GM12891 (cell line): Measurements from ENCODE around the gene ICAM4.

ENCODE experiments used
- POLR2A ChIP-seq: IDR thresholded peaks from 2 replicates; pipeline ENCODE4 v1.6.1; 2011; ENCODE audit warnings: low read depth, low read length, control low read depth
- POLR2AphosphoS5 ChIP-seq: IDR thresholded peaks from 2 replicates; pipeline ENCODE4 v1.6.1; 2011; ENCODE audit warnings: low read depth, low read length, control low read depth
- TAF1 ChIP-seq: IDR thresholded peaks from 2 replicates; pipeline ENCODE4 v1.6.1; 2011; ENCODE audit warnings: low read depth, low read length, control low read depth

DNA sequence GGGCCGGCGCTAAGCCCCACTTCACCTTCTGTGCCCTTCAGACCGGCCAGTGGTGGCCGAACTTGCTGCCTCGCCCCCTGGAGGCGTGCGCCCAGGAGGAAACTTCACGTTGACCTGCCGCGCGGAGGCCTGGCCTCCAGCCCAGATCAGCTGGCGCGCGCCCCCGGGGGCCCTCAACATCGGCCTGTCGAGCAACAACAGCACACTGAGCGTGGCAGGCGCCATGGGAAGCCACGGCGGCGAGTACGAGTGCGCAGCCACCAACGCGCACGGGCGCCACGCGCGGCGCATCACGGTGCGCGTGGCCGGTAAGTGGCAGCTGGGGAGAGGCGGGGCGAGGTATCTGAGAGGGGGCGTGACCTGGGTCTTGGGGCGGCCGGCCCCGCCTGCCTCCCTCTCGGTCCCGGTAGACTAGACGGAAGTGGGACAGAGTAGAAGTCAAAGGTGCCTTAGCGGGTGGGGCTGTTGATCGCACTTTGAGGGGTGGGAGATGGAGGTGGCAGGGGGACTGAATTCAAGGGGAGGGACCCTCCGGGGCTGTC lies 8.6 kb downstream of the ICAM4 start:
- TF ChIP-seq POLR2A = no peak
- TF ChIP-seq POLR2AphosphoS5 = no peak
- TF ChIP-seq TAF1 = no peak
